Breast epithelium (tissue), 3 donors: ENCODE data around the gene CNTNAP2.

Experiments
- CTCF ChIP-seq, 3 donors: fragments of 450-650 bp; IDR thresholded peaks; one replicate each; pipeline ENCODE4 v1.5.1; 2016 to 2017; ENCODE audit warnings: antibody characterized with exemption in 3 of 3, mild to moderate bottlenecking in 3 of 3, moderate library complexity in 3 of 3
- POLR2A ChIP-seq: fragments of 450-650 bp; IDR thresholded peaks from one replicate; pipeline ENCODE4 v1.6.1; 2016; ENCODE audit warnings: antibody characterized with exemption, mild to moderate bottlenecking, moderate library complexity
- POLR2AphosphoS5 ChIP-seq, 3 donors: sonication (generic); formaldehyde crosslinking; IDR thresholded peaks; one replicate each; pipeline ENCODE4 v1.6.1; 2017; ENCODE audit warnings: antibody characterized with exemption in 3 of 3

- TF ChIP-seq CTCF (IDR thresholded peaks at IDR 0.05) (no peak), POLR2AphosphoS5 (IDR thresholded peaks at IDR 0.05) (no peak), POLR2A (no peak)
These were observed 1762.5 kb downstream of the CNTNAP2 start for GRCh38 chr7:147878912-147879661.
